GM19099 (cell line): ENCODE results near the gene XXYLT1.

ENCODE experiments used
- POLR2A ChIP-seq: IDR thresholded peaks from 3 replicates; pipeline ENCODE4 v1.6.1; 2011; ENCODE audit warnings: low read depth; ENCODE audit not compliant: insufficient read length; ENCODE audit errors: extremely low read depth

The XXYLT1 gene

DNA sequence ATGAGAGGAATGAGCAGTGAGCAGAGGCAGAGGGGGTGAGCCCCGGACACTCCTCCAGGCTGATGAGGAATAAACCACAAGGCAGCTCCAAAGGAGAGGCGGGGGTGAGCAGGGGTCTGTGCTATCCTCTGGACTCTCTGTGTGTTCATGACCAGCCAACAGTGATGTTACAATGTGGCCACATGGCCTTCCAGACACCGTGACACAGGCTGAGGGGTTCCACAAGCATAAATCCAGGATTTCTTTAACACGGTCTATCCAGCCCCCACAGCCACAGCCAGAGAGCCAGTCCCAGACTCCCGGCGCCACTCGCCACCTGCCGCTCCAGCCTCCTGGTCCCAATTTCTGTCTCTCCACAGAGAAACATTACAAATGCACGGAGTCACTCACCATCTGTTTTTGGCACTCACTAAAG, 24.4 kb downstream of the XXYLT1 start:
- no peak for TF ChIP-seq POLR2A

DNA sequence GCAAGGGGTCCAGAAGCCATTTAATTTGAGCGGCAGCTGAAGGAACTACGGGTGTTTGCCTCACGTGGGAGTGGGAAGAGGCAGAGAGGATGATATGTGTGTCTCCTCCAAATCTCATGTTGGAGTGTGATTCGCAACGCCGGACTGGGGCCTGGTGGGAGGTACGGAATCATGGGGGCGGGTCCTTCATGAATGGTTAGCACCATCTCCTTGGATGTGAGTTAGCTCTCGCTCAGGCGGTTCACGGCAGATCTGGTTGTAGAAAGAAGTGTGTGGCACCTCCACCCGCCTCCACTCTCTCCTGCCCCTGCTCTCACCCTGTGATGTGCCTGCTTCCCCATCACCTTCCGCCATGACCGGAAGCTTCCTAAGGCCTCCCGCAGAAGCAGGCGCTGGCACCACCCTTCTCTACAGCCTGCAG, 25.4 kb downstream of the XXYLT1 start:
- no peak for TF ChIP-seq POLR2A

DNA sequence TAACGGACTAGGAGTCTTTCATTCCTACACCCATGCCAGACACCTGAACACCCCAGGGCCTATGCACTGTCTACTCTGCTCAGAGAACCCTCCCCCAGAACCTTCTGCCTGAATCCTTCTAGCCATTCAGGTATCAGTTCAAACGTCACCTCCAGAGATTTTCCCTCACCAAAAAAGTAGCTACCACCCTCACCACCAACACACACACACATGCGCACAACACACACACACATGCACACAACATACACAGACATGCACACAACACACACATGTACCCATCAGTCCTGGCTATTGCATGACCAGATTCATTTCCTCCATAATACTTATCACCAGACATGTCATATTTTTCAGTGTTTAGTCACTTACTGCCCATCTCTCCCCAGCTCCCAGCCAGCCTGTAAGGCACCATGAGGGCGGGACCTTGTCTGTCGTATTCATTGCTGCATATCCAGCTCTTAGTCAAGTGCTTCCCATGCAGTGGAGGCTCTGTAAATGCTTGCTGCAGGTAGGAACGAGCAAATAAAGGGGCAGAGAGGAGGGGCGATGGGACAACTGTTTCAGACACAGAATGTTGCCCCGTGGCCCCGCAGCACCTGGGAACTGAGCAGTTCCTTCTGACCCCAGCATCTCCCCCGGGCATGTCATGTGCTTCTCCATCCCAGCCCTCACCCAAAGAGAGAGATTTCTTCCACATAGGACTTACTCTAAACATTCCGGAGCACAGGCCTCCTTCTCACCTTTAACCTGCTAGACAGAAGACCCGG, 29.2 kb downstream of the XXYLT1 start:
- no peak for TF ChIP-seq POLR2A

DNA sequence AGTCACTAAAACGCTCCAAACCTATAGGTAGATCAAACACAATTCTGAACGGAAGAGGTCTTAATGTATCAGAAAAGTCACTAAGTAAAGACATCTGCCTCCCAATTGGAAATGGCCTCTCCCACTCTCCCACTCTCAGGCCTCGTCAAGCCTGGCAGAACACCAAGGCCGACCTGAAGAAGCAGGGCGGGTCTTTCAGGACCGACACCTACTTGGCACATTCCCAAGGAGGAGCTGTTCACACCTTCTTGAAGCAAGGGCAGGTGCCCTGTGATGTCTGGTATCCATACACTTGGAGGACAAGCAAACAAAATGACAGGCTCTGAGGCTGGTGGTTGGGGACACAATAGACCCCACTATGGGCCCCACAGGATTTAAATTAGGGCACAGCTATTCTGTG, 30.0 kb downstream of the XXYLT1 start:
- TF ChIP-seq POLR2A, result no peak

DNA sequence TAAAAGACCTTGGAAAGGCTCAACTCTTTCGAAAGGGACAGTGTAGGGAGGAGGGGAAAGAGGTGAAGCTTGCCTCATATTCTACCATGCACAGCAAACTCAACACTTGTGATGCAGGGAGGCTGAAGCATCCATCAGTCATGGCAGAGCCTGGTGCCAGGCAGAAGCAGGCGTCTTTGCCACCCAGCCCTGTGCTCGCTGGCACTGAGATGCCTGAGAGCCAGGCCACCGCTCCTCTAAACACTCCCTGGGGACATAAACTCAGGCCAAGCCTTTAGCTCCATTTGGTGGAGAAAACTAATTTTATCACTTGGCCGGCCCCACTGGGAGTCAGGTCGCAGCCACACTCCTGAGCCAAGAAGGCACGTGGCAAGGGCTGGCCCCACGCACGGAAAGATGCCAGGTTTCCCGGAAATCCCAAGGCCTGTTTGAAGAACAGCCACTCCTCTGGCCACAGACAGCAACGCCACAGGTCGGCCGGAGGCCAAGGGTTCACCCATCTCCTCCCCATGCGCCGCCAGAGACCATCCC, 30.7 kb downstream of the XXYLT1 start:
- TF ChIP-seq POLR2A, result no peak

DNA sequence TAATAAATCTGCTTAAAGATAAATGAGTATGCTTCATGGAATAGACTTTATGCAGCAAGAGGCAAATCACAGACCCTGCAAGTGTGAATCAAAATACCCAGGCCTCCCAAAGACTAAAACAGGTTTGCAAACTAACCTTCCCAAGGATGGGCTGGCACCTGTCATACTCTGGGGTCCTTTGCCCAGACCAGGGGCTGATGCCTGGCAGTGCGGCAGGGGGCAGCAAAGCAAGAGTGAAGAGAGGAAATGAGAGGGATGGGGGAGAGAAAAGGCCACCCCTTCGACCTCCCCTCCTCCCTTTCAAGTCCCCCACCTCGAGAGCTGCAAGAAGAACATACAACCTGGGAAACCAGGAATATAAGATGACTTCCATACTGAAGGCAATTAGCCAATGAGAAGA, 31.8 kb downstream of the XXYLT1 start:
- TF ChIP-seq POLR2A, result no peak

DNA sequence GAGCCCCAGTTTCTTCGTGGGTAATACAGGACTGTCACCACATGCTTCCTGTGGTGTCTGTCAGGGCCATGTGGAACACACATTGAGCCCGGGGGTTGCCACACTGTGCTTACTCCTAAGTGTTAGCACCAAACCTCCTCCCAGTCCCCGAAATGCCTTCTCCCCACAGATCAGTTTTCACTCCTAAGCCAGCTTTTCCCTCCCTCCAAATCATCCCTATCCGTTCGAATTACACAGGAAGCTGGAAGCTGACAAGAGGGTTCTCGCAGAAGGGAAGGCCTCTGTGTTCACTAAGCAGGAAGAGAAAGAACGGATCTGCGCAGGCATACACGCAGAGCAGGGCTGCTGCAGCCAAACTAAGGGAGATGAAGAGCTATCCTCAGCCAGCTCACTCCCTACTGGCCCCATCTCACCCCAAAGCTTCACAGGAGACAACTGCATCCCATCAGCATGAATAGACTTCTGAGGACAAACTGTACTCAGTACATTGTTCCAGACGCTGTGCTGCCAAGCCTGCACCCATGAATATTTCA, 32.3 kb downstream of the XXYLT1 start:
- TF ChIP-seq POLR2A, result no peak

DNA sequence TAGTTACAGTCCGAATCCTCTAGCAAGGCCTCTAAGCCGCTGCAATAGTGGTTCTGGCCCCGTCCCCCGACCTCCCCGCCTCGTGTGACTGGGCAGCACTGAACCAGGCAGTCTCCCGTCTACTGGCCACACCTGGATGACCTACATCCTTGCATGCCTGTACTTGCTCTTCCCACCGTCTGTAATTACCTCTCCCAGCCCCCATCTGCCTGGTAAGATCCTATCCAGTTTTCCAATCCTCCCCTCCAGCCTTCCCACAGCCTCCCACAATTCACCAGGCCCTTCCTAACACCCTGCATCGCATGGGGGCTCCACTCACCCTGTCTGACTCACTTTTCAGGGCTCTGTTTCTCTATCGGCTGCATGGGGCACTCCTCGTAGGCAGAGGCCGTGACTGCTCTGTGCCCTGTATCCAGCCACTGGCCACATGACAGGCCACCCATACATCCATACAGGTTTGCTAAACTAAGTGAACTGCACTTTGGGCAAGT, 32.8 kb downstream of the XXYLT1 start:
- no peak for TF ChIP-seq POLR2A

DNA sequence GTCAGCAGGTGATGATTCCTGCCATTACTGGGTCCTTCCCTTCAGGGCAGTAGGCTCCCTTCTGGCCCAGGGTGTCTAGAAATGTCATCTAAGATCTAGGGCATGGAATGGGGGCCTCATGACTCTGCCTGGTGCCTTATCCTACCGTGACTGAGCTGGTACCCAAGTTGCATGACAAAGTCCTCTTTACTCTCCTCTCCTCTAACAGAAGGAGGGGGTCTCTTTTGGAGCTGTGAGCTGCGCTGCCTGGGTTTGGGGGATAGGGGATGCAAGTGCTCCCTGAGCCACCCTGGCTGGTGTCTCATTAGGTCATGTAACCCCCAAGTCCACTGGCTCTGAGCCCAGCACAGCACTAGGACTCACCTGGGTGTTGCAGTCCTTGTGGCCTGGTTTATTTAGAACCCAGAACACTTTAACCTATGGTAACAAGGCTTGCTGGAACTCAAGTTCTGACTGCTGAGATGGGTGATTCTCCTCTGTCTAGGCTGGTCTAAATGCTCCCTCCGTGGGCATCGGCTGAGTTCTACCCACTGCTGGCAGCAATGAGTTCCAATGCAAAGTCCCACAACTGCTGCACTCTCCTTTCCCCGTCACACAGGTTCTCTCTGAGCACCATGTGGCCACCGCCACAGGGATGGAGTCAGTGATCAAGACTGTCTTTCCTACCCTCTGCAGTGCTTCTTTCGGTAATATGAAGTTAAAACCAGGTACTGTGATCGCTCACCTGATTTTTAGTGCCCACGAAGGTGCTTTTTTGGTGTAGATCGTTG, 34.0 kb downstream of the XXYLT1 start:
- TF ChIP-seq POLR2A, result no peak

DNA sequence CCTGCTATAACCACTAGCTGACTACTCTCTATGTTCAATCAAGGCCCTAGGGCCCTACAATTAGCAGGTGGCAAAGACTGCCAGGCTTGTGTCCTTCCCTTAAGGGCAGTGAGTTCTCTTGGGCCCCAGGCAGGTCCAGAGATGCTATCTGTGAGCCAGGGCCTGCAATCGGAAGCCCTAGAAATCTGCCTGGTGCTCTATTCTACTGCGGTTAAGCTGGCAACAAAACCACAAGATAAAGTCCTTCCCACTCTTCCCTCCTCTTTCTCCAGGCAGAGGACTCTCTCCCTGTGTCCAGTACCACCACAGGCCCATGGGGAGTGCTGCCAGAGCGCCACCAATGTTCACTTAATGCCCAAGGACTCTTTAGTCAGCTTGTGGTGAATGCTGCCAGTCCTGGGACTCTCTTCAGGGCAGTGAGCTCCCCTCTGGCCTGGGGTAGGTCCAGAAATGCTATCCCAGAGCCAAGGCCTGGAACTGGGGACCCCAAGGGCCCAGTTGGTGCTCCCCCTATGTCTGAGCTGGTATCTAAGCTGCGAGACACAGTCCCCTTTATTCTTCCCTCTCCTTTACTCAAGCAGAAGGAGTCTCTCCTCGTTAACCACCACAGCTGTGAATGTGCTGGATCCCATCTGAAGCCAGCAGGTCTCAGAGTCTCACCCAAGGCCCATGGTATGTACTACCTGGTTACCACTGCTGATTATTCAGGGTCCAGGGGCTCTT, 34.7 kb downstream of the XXYLT1 start:
- TF ChIP-seq POLR2A, result no peak

DNA sequence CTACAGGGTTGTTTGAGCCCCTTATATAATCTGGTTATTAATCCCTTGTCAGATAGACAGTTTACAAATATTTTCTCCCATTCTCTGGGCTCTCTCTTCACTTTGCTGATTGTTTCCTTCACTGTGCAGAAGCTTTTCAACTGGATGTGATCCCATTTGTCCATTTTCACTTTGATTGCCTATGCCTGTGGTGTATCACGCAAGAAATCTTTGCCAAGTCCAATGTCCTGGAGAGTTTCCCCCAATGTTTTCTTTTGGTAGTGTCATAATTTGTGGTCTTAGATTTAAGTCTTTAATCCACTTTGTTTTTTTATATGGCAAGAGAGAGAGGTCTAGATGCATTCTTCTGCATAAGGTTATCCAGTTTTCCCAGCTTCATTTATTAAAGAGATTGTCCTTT, 40.7 kb downstream of the XXYLT1 start:
- no peak for TF ChIP-seq POLR2A

DNA sequence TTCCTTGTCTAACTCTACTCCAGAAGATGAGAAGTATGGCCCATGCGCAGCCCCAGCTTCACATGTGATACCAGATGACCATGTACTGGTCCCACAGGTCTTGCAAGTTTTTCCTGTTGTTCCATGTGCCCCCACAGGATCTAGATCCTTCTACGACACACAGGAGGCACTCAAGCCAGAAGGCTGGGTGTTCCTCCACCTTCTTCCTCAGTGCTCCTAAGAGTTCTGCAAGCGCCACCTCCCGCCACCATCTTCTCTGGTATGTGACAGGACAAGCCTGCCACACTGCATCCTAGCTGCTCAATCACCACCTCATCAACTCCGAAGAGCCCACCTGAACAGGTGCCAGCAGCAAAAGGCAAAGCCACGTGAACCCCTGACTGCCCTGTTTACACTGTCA, 43.1 kb downstream of the XXYLT1 start:
- no peak for TF ChIP-seq POLR2A

DNA sequence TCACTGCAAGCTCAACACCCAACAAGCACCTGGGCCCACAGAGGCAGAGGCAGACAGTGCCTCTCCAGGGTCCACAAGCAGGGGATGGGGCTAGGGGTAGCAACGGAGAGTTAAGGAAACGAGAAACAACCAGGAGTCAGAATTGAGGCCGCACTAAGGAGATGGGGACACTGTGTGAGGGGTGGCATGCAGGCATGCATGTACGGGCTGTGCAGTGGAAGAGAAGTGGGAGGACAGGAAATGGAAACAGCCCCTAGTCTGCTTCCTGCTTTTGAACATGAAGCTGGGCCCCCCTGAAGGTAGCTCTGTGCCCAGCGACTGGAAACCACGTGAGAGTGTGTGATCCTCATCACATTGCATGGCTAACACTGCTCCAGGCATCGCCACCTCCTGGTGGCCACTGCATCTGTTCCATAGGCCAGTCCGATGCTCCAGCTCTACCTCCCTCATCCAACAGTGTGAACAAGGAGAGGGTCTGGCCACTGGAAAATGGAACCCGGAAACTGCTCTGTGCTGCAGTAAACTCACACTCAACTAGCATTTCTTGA, 44.0 kb downstream of the XXYLT1 start:
- no peak for TF ChIP-seq POLR2A

DNA sequence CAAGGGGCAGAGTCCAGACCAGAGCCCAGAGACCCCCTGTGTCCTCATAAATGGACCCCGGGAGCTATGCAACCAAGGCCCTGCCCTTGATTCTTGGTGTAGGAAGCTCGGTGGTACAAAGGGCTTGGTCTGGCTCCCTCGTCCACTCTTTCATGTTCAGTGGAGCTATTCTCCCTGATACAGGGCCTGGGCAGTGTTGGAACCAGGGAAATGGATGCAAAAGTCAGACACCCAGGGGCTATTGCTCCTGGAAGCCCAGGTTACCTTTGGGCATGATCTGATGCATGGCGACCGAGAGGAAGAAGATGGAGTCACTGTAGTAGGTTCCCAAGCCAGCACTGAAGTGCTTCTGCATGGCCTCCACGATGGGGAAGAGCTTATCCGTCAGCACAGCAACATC, 44.5 kb downstream of the XXYLT1 start:
- TF ChIP-seq POLR2A, result no peak

DNA sequence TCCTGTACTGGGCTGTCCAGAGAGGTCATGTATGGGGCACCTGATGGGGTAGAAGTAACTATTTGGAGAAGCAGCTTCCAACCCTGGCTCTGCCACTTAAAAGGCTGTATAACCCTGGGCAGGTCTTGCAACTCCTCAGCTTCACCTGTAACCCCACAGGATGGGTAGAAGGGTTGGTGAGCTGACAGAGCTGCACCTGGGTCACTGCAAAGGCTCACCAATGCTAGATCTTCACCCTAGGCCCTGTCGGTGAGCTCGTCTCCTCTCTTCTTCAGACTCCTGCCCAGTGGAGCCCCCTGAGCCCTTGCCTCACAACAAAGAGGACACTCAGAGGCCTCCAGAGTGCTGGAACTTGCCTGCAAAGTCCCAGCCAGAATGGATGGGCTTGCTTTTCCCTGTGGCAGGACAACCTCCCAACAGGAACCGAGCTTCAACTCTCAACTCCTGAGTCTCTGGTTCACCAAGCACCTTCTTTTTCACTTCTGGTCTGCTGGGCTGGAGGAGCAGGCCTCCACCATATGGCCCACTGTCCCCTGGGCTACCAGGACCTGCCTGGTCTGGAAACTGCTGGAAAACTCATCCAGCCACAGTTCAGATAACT, 45.9 kb downstream of the XXYLT1 start:
- no peak for TF ChIP-seq POLR2A
